NK-92 treated with Interleukin-12 subunit alpha and Interleukin-12 subunit beta, amount 100 ng/mL, for 24 hours (cell line): Measurements from ENCODE around the gene PLEKHM1.

ENCODE experiments used
- DNase-seq: peaks from one replicate; lab custom pipeline; 2025; lab: John Stamatoyannopoulos, UW

PLEKHM1 gene

DNA sequence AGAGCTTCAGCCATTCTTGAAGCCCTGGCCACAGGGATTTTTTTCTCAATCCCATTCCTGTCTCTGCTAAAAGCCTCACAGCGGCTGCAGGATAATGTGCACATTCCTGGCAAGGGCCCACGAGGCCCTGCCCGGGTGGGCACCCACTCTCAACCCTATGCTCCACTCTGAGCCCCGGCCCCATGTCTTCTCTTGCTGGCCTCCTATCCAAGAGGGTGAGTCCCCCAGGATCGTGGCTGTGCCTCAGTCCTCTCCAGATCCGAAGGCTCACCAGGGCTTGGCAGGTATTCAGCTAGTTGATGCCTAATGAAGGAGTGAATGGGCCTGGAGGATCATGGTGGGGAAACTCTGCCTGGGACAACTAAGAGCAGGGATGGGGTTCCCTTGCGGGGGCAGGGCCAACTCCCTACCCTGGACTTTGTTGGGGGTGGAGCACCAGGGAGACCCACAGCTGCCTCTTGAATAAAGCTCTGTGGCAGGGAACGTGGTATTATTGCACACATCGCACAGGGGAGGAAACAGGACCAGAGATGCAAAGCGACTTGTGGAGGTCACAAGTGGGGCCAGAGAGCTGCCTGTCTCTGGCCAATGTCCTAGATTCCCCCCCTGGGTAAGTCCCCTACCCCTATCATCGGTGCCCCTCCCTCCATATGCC is 63.2 kb downstream of the PLEKHM1 start:
- no peak for DNase-seq

DNA sequence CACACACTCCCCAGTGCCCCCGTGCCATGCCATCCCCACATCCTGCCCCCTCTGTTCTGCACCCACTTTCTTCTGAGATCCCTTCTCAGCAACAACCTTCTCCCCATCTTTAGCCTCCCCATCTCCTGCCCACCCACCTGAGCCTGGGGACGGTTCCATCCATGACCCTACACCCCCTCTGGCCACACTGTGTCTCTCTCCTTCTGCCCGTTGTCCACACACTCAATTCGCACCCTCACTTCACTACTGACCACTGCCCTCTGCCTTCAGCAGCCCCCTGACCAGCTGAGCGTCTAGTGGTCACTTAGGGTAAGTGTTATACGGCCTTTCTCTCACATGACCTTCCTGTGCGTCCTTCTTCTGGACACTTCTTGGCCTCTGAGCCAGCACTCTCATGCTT is 64.0 kb downstream of the PLEKHM1 start:
- DNase-seq, result no peak

GRCh38 chr17:45425984-45426413 is 64.5 kb downstream of the PLEKHM1 start:
- DNase-seq, result no peak

DNA sequence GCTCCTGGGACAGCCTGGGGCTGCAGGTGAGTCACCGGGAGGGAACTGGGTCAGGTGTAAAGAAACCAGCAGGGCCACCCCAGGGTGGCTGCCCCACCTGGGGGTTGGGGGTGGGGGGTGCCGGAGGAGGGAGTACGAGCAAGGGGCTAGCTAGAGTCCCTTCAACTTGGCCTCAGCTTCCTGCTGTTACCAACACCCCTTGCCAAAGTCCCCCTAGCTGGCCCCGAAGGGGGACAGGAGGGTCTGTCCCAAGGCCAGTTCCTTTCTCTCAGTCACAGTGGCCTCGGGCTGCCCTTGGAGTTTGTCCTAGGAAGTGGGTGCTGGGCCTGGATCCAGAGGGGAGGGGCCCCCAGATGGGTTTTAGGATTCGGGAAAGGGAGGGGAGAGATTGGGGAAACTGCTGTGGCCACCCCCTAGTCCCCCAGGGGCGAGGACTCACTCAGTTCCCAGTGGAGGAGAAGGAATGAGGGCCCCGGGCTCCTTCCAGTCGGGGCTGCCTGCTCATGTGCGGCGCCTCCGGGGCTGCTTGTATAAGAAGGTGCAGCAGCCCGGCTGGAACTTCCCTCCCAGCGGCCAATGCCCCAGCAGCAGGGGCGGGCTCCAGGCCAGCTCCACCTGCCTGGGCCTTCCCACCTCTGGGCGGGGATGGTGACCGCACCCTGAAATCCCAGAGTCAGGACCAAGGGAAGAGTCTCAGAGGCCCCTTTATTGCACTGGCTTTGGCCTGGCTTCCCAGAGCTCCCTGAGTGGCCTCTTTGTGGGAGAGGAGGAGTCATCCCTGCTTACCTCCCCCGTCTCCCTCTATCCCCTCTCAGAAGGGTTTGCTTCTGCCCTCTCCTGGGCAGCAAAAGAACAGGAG is 65.2 kb downstream of the PLEKHM1 start:
- no peak for DNase-seq

DNA sequence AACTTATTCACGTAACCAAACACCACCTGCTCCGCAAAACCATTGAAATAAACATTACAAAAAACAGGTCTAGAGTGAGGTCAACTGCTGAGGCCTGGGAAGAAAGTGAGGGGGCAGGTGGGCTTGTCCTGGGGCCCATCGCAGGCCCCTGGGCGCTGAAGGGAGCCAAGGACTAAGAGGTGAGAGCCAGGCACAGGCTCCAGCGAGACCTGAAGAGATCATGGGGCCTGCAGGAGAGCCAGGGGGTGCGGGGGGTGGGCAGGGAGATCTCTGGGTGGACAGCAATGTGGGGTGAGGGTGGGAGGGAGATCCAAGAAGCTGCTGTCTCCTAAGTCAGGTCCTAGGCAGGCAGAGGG is 65.8 kb downstream of the PLEKHM1 start:
- no peak for DNase-seq

DNA sequence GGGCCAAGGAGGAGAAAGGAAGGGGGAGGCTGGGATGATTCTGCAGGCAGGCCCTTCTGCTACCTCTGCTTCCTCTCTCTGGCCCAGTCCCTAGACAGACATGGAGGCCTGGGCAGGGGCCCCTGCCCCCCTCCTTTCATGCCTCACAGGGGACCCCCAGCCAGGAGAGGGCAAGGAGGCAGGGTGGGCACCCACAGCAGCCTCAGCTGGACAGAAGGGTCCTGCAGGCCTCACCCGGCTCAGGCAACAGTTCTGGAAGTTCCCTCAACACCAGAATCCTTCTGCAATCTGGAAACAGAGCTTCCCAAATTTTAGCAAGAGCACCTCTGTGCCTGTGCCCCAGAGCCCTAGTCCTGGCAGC is 66.6 kb downstream of the PLEKHM1 start:
- no peak for DNase-seq

- no peak for DNase-seq
Measured at GRCh38 chr17:45423304-45423974, 67.1 kb downstream of the PLEKHM1 start.

DNA sequence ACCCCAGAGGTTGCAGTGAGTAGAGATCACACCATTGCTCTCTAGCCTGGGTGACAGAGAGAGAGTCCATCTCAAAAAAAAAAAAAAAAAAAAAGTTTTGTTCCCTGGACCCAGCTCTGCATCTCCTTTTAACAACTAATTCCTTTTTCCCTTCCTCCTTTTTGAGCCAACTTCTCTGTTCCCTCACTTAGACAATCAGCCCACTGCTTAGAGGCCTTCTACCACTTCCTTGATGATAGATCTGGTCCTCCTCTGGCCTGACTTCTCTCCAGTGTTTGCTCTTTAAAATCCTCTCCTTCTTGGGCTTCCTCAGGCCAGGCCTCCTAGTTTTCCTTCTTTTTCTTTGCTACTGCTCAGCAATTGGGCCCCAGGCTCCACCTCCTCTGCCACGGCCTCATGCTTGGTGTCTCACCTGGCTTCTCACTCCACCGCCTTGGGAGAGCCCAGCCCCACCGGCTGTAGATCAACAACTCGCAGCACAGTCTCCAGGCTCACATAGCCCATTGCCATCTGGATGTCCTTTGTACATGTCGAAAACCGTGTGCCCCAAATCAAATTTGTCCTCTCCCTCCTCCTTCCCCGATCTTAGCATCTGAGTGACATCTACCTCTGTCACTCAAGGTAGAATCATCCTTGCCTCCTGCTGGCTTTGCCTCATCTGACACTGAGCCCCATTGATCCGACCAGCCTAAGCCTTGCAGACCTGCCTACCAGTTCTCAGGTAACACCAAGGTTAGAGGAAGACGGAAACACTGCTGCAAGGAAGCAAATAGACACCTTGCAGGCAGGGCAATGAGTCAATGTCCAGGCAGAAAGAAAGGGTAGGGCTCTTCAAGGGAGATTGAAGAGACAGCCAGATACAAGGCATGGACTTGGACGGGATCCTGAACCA is 75.3 kb downstream of the PLEKHM1 start:
- DNase-seq, result no peak

- DNase-seq, result no peak
Measured at GRCh38 chr17:45413498-45413923, 77.0 kb downstream of the PLEKHM1 start.

GRCh38 chr17:45411348-45412105 is 79.0 kb downstream of the PLEKHM1 start:
- no peak for DNase-seq

GRCh38 chr17:45410144-45411091 is 80.1 kb downstream of the PLEKHM1 start:
- DNase-seq, result peak; percentile 36

- no peak for DNase-seq
Measured at GRCh38 chr17:45409659-45410076, 80.9 kb downstream of the PLEKHM1 start.

DNA sequence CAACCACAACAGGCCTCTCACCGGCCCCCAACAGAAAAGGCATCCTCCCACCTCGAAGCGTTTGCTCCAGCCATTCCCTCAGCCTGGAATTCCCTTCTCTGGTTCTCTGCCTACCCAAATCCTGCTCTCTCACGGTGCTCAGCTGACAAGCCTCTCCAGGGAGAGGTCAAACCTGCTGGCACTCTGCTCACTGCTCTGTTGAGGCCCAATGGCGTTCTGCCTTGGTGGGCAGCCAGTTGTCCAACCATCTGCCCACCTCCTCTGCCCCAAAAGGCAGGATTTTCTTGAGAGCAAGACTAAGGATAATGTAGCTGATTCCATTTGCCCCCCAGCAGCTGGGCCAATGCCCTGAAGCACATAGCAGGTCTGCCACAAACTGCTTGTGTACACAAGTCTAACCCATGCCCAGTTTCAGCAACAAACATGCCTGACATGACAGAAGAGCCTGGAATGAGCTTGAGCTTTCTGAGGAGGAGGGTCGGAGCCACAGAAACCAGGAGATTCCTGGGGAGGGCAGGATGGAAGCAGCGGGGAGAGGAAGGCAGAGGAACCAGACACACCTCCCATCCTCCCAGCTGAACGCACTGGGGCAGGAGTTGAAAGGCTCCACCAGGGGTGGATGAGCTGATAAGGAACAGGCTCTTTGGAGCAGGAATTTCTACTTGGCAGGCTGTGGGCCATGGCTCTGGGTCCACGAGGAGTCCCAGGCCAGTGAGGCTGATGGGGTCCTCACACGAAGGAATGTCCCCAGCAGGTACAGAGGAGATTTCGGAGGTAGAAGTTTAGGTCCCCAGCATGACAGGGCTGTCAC is 81.7 kb downstream of the PLEKHM1 start:
- DNase-seq, result no peak

GRCh38 chr17:45406107-45406506 is 84.4 kb downstream of the PLEKHM1 start:
- no peak for DNase-seq

- DNase-seq, result no peak
Measured at GRCh38 chr17:45405250-45406086, 85.1 kb downstream of the PLEKHM1 start.

DNA sequence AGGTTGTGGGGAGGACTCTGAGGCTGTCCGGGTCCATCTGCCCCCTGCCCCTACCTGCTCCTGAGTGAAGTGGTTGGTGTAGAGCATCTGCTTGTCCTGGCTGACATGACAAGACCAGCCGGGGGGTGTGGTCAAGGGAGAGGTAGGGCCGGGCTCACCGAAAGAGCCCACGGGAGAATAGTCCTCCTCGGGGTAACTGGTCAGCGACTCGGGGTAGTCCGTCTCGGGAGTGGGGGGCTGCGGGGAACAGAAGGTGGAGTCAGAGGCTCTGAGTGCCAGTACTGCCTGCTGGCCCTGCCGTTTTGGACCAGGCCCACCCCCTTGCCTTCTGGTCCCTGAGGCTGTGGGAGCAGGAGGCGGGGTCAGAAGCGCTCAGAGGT is 85.7 kb downstream of the PLEKHM1 start:
- DNase-seq, result no peak

- DNase-seq, result no peak
Measured at GRCh38 chr17:45403906-45404490, 86.5 kb downstream of the PLEKHM1 start.

DNA sequence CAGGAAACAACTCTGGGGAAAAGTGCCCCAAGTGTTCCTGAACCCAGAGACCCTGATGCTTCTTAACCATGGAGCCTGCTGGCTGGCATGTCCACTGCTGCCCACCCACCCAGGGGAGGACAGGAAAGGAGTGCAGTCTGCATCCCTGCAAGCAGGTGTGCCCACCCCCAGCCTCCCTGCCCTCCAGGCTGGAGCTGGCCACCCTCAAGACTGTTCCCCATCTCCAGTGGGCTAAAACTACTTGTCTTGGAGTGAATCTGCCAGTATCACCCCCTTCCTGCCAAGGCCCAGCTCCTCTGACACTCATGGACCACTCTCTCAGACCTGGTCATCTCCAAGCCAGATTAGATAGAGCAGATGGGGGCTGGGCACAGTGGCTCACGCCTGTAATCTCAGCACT is 87.6 kb downstream of the PLEKHM1 start:
- DNase-seq, result no peak
